ENCODE data around the gene TRIO.
A peak's percentile ranks its signal among the peaks of the same experiment; 100 is the strongest.

The TRIO gene

DNA sequence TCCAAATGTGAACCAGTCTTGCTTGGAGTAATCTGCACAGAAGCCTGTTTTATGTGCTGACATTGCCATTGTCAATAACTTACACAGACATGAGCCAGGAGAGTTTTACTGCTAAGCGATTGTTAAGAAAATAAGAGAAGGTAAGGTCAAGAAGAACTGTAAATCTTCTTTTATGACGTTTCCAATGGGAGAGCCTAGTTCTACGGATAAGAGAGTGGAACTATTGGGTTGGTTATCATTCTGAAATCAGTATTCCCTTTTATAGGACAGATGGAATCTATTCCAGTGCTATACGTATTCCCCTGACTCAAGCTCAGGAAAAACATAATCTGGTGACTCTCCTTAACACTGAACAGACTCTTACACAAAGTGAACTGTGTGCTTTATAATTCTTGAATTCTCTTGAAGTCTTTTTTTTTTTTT, 300.5 kb downstream of the TRIO start:
- Histone ChIP-seq H3K27me3 (replicated peaks) (no peaks in the 10 kb centered on the region), H3K4me3 (ENCODE audit: low read depth, low read length) (peak overlapping the region; percentile 82), H3K36me3 (replicated peaks) (peaks cover 10% of the 10 kb centered on the region), H3K27ac (peak overlapping the region; percentile 89)
- DNase-seq, result no peak
- TF ChIP-seq CTCF (IDR thresholded peaks at IDR 0.05; ENCODE audit: low read depth, low read length, missing control alignments), result no peak
- in situ Hi-C loops (cut with HindIII; ENCODE audit: low pct_ligation_motif_present, low sequenced_read_pairs), result no loop called here

DNA sequence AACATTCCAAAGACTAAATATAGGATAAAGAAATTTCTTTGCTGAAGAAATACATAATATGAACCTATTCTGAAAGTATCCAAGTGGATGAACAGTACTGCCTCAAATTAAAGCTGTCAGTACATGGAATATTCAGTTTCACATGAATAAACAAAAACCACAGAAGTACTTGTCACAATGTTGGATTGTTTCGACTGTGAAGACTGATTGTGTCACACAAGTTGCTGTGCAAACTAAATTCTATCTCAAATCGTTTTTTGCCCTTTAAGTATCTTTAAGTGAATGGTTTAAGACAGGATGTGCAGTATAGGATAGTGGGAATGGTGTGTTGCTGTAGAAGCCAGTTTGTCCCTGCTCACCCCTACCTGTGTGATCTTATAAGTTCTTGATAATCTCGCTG, 301.0 kb downstream of the TRIO start:
- peak overlapping the region; percentile 89 for H3K27ac ChIP-seq
- no peak for TF ChIP-seq CTCF (IDR thresholded peaks at IDR 0.05; ENCODE audit: low read depth, low read length, missing control alignments)
- H3K27me3 ChIP-seq (replicated peaks), result no peaks in the 10 kb centered on the region
- in situ Hi-C loops (cut with HindIII; ENCODE audit: low pct_ligation_motif_present, low sequenced_read_pairs), result no loop called here
- no peak for DNase-seq
- peak overlapping the region; percentile 82 for H3K4me3 ChIP-seq (ENCODE audit: low read depth, low read length)
- peaks cover 10% of the 10 kb centered on the region for H3K36me3 ChIP-seq (replicated peaks)

GRCh38 chr5:14445013-14445412, 301.9 kb downstream of the TRIO start:
- peak; percentile 39 for DNase-seq
- Histone ChIP-seq H3K27ac (peak overlapping the region; percentile 89), H3K27me3 (replicated peaks) (no peaks in the 10 kb centered on the region), H3K4me3 (ENCODE audit: low read depth, low read length) (peak overlapping the region; percentile 82), H3K36me3 (replicated peaks) (peaks cover 10% of the 10 kb centered on the region)
- no peak for TF ChIP-seq CTCF (IDR thresholded peaks at IDR 0.05; ENCODE audit: low read depth, low read length, missing control alignments)
- in situ Hi-C loops (cut with HindIII; ENCODE audit: low pct_ligation_motif_present, low sequenced_read_pairs), result no loop called here

DNA sequence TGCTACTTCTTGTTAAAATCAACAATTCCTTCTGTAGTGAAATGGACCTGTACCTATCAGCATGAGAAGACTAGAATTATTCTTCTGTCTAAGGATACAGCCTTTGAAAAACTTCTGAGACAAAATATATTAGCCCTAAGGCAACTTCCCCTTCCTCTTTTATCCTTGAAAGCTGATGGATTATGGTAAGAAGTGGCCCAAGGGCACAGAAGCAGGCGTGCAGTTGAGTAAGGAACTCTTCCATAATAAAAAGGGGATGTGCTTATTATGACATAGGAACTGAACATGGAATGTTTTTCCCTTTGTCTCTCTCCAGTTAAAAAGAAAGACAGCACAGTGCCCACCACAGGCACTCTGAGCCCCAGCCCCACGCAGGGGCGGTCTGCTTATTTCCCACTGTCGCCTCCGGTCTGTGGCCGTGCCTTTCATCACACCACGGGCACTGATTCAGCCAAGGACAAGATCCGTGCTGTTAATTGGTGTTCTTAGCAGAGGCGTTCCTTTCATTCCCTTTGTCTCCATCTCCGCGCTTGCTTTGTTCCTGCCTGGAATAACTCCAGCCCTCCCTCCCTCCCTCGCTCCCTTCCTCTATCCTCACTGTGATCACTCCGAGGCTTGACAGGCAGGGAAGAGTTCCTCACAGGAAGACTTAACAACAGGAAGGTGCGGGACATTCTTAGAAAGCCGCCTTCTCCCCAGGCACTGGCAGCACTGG, 302.6 kb downstream of the TRIO start:
- Histone ChIP-seq H3K4me3 (ENCODE audit: low read depth, low read length) (peak overlapping the region; percentile 23), H3K27me3 (replicated peaks) (no peaks in the 10 kb centered on the region), H3K27ac (peak overlapping the region; percentile 89), H3K36me3 (replicated peaks) (peaks cover 12% of the 10 kb centered on the region)
- DNase-seq, result peak; percentile 48
- no peak for TF ChIP-seq CTCF (IDR thresholded peaks at IDR 0.05; ENCODE audit: low read depth, low read length, missing control alignments)
- in situ Hi-C loops (cut with HindIII; ENCODE audit: low pct_ligation_motif_present, low sequenced_read_pairs), result no loop called here

- peak; percentile 51 for DNase-seq
- TF ChIP-seq CTCF (IDR thresholded peaks at IDR 0.05; ENCODE audit: low read depth, low read length, missing control alignments), result no peak
- in situ Hi-C loops (cut with HindIII; ENCODE audit: low pct_ligation_motif_present, low sequenced_read_pairs), result no loop called here
- peak overlapping the region; percentile 96 for H3K27ac ChIP-seq
- H3K4me3 ChIP-seq (ENCODE audit: low read depth, low read length), result no peak overlapping the region
- H3K27me3 ChIP-seq (replicated peaks), result no peaks in the 10 kb centered on the region
- H3K36me3 ChIP-seq (replicated peaks), result peaks cover 6% of the 10 kb centered on the region
Observed at GRCh38 chr5:14447958-14448911, 305.1 kb downstream of the TRIO start.
